NCI-H1105 treated with DMSO at 0.1 percent for 48 hours (cell line): Measurements from ENCODE around the gene KCNJ6.
A peak's percentile ranks its signal among the peaks of the same experiment; 100 is the strongest.
"Not testable (repeated sequence)": the region's sequence is repeated elsewhere in the genome, so short reads cannot be mapped to it uniquely, and the experiment has no call there.

Experiments
- DNase-seq: peaks from one replicate; lab custom pipeline; 2025; lab: John Stamatoyannopoulos, UW

The KCNJ6 gene

GRCh38 chr21:37643862-37644261 lies 272.4 kb downstream of the KCNJ6 start:
- not testable (repeated sequence) for DNase-seq

- peak; percentile 24 for DNase-seq
These were observed 273.8 kb downstream of the KCNJ6 start for GRCh38 chr21:37642493-37642892.

GRCh38 chr21:37639756-37640155 lies 276.5 kb downstream of the KCNJ6 start:
- no peak for DNase-seq

- no peak for DNase-seq
These were observed 280.0 kb downstream of the KCNJ6 start for GRCh38 chr21:37636152-37636860.

GRCh38 chr21:37631319-37632117 lies 284.7 kb downstream of the KCNJ6 start:
- no peak for DNase-seq

- no peak for DNase-seq
These were observed 285.4 kb downstream of the KCNJ6 start for GRCh38 chr21:37630872-37631271.

- no peak for DNase-seq
These were observed 287.9 kb downstream of the KCNJ6 start for GRCh38 chr21:37628362-37628761.

- no peak for DNase-seq
These were observed 288.7 kb downstream of the KCNJ6 start for GRCh38 chr21:37627561-37627960.

- DNase-seq, result no peak
These were observed 289.2 kb downstream of the KCNJ6 start for GRCh38 chr21:37627074-37627473.

GRCh38 chr21:37626320-37626719 lies 289.9 kb downstream of the KCNJ6 start:
- DNase-seq, result no peak

GRCh38 chr21:37623689-37624088 lies 292.6 kb downstream of the KCNJ6 start:
- no peak for DNase-seq

- no peak for DNase-seq
These were observed 293.1 kb downstream of the KCNJ6 start for GRCh38 chr21:37623183-37623582.

- DNase-seq, result no peak
These were observed 293.5 kb downstream of the KCNJ6 start for GRCh38 chr21:37622755-37623154.

GRCh38 chr21:37620401-37620800 lies 295.9 kb downstream of the KCNJ6 start:
- no peak for DNase-seq

GRCh38 chr21:37619464-37619974 lies 296.7 kb downstream of the KCNJ6 start:
- no peak for DNase-seq

GRCh38 chr21:37618081-37618480 lies 298.2 kb downstream of the KCNJ6 start:
- no peak for DNase-seq

GRCh38 chr21:37615962-37616361 lies 300.3 kb downstream of the KCNJ6 start:
- peak; percentile 25 for DNase-seq

GRCh38 chr21:37614351-37614875 lies 301.8 kb downstream of the KCNJ6 start:
- DNase-seq, result no peak

- no peak for DNase-seq
These were observed 309.2 kb downstream of the KCNJ6 start for GRCh38 chr21:37607081-37607480.

GRCh38 chr21:37606549-37606948 lies 309.7 kb downstream of the KCNJ6 start:
- DNase-seq, result no peak

GRCh38 chr21:37605006-37605405 lies 311.3 kb downstream of the KCNJ6 start:
- DNase-seq, result no peak

- DNase-seq, result no peak
These were observed 313.1 kb downstream of the KCNJ6 start for GRCh38 chr21:37603129-37603528.

- no peak for DNase-seq
These were observed 314.3 kb downstream of the KCNJ6 start for GRCh38 chr21:37601915-37602314.
